Loucy (cell line): Measurements from ENCODE around the gene CTSW.

ENCODE experiments used
- H2AFZ ChIP-seq: fragments of 200-600 bp; sonication (generic); 2 replicates; pipeline ENCODE4 v1.6.0; 2016; ENCODE audit warnings: antibody characterized with exemption, mild to moderate bottlenecking, low read length, moderate library complexity
- H3F3A ChIP-seq: fragments of 200-600 bp; 2 replicates; pipeline ENCODE4 v1.6.0; 2016; ENCODE audit warnings: antibody characterized with exemption, low read depth, mild to moderate bottlenecking
- H3K27me3 ChIP-seq: fragments of 200-600 bp; sonication (generic); 2 replicates; pipeline ENCODE4 v1.6.1; 2014; ENCODE audit warnings: low read length, mild to moderate bottlenecking; ENCODE audit not compliant: insufficient read depth, poor library complexity, severe bottlenecking
- H3K36me3 ChIP-seq: fragments of 200-600 bp; sonication (generic); 2 replicates; pipeline ENCODE4 v1.6.1; 2016; ENCODE audit warnings: low read length; ENCODE audit not compliant: insufficient read depth
- H3K4me1 ChIP-seq: fragments of 200-600 bp; sonication (generic); 2 replicates; pipeline ENCODE4 v1.5.1; 2014; ENCODE audit warnings: low read length, mild to moderate bottlenecking; ENCODE audit not compliant: insufficient read depth, poor library complexity, severe bottlenecking
- H3K4me2 ChIP-seq: fragments of 200-600 bp; sonication (generic); 2 replicates; pipeline ENCODE4 v1.6.0; 2014; ENCODE audit warnings: antibody characterized with exemption, low read length, low read depth, mild to moderate bottlenecking; ENCODE audit not compliant: poor library complexity, severe bottlenecking
- H3K4me3 ChIP-seq: fragments of 200-600 bp; sonication (generic); 2 replicates; pipeline ENCODE4 v1.5.1; 2014; ENCODE audit warnings: low read length, mild to moderate bottlenecking, mixed read lengths; ENCODE audit not compliant: poor library complexity, severe bottlenecking
- H3K79me2 ChIP-seq: fragments of 200-600 bp; sonication (generic); 2 replicates; pipeline ENCODE4 v1.6.1; 2014; ENCODE audit warnings: low read length; ENCODE audit not compliant: insufficient read depth
- H3K9ac ChIP-seq: fragments of 200-600 bp; sonication (generic); 2 replicates; pipeline ENCODE4 v1.6.0; 2014; ENCODE audit warnings: mild to moderate bottlenecking, low read depth, low read length, moderate library complexity; ENCODE audit not compliant: poor library complexity, severe bottlenecking
- H3K9me2 ChIP-seq: fragments of 200-600 bp; sonication (generic); replicated peaks from 2 replicates; pipeline ENCODE4 v1.6.1; 2016; ENCODE audit warnings: low read depth, low read length, mixed read lengths
- H3K9me3 ChIP-seq: fragments of 200-600 bp; sonication (generic); 2 replicates; pipeline ENCODE4 v1.6.1; 2014; ENCODE audit warnings: mild to moderate bottlenecking, antibody characterized with exemption, low read length, low read depth; ENCODE audit not compliant: insufficient read depth
- H4K20me1 ChIP-seq: fragments of 200-600 bp; sonication (generic); 2 replicates; pipeline ENCODE4 v1.6.0; 2014; ENCODE audit warnings: antibody characterized with exemption, low read length, mild to moderate bottlenecking; ENCODE audit not compliant: insufficient read depth, poor library complexity, severe bottlenecking
- CTCF ChIP-seq: fragments of 200-600 bp; sonication (generic); conservative IDR thresholded peaks from 2 replicates; pipeline ENCODE4 v1.5.1; 2014; ENCODE audit warnings: mild to moderate bottlenecking, antibody characterized with exemption, low read length
- EZH2phosphoT487 ChIP-seq: fragments of 200-600 bp; IDR thresholded peaks from 2 replicates; pipeline ENCODE4 v1.6.1; 2018; ENCODE audit warnings: antibody characterized with exemption, mild to moderate bottlenecking, moderate library complexity, borderline replicate concordance

CTSW gene

GRCh38 chr11:65903715-65904114 is 24.1 kb downstream of the CTSW start:
- H3K9ac ChIP-seq = no peak overlapping the region

GRCh38 chr11:65906602-65907001 is 27.0 kb downstream of the CTSW start:
- no peaks in the 10 kb centered on the region for H4K20me1 ChIP-seq
- no peak for TF ChIP-seq EZH2phosphoT487
- no peak for TF ChIP-seq CTCF
- H3K4me3 ChIP-seq = no peak overlapping the region
- no peaks in the 10 kb centered on the region for H3K79me2 ChIP-seq
- H3K4me2 ChIP-seq = no peak overlapping the region
- H3K4me1 ChIP-seq = peaks cover 7% of the 10 kb centered on the region
- no peaks in the 10 kb centered on the region for H3F3A ChIP-seq
- no peak overlapping the region for H2AFZ ChIP-seq
- H3K27me3 ChIP-seq = no peaks in the 10 kb centered on the region
- no peaks in the 10 kb centered on the region for H3K9me2 ChIP-seq
- H3K9me3 ChIP-seq = no peaks in the 10 kb centered on the region
- no peaks in the 10 kb centered on the region for H3K36me3 ChIP-seq
- H3K9ac ChIP-seq = no peak overlapping the region

More at GRCh38 chr11:65903715-65904114, 24.1 kb downstream of the CTSW start:
- no peaks in the 10 kb centered on the region for H4K20me1 ChIP-seq
- TF ChIP-seq EZH2phosphoT487 (no peak), CTCF (no peak)
- H2AFZ ChIP-seq = 0 out of 2 replicates have a peak overlapping the region, but pooled peaks have one; percentile 66
- H3K9me2 ChIP-seq = no peaks in the 10 kb centered on the region
- H3K36me3 ChIP-seq = no peaks in the 10 kb centered on the region
- no peaks in the 10 kb centered on the region for H3K79me2 ChIP-seq
- H3K4me3 ChIP-seq = no peak overlapping the region
- no peak overlapping the region for H3K4me2 ChIP-seq
- no peaks in the 10 kb centered on the region for H3K9me3 ChIP-seq
- H3K4me1 ChIP-seq = peaks cover 7% of the 10 kb centered on the region
- H3F3A ChIP-seq = no peaks in the 10 kb centered on the region
- H3K27me3 ChIP-seq = no peaks in the 10 kb centered on the region

GRCh38 chr11:65907878-65908277 is 28.2 kb downstream of the CTSW start:
- Histone ChIP-seq H3K9me3 (no peaks in the 10 kb centered on the region), H3K36me3 (no peaks in the 10 kb centered on the region), H4K20me1 (no peaks in the 10 kb centered on the region), H3K27me3 (no peaks in the 10 kb centered on the region), H3K4me1 (peaks cover 6% of the 10 kb centered on the region), H3K4me2 (no peak overlapping the region), H3F3A (no peaks in the 10 kb centered on the region), H2AFZ (no peak overlapping the region), H3K79me2 (no peaks in the 10 kb centered on the region), H3K4me3 (no peak overlapping the region), H3K9ac (no peak overlapping the region), H3K9me2 (no peaks in the 10 kb centered on the region)
- no peak for TF ChIP-seq CTCF
- TF ChIP-seq EZH2phosphoT487 = no peak
